ENCODE results near the gene TRPM3. TPM values are rescaled to one million over a fixed set of nuclear protein-coding genes. Genes with fewer than 3 reads are reported as not detected.

TRPM3 gene
- polyA plus RNA-seq, 3 donors, result not detected

DNA sequence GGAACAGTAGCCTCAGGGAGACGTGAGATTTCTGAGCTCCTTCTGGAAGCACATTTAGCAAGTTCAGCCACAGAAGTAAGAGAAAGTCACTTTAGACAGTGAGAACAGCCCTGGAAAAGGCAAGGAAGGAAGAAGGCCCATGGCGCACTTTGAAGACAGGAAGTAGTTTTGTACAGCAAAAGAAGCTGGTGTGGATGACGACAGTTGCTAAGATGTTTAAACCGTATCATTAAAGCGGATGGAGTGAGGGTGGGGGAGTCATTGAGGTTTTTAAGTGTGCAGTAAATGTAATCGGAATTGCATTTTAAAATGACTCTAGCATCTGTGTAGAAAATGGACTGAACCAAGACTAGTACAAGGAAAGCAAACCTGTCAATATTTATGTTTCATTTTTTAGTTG lies 15.3 kb upstream of the TRPM3 start:
- H3K4me2 ChIP-seq (replicated peaks; ENCODE audit: extremely low read depth, low read length, poor library complexity, severe bottlenecking), result no peak overlapping the region
- intact Hi-C loops (cut with micrococcal nuclease), result no loop called here
- no peaks in the 10 kb centered on the region for H3K9me3 ChIP-seq (replicated peaks in 1 of 2; ENCODE audit: control insufficient read depth in 1 of 2, insufficient read depth in 1 of 2, low read length in 2 of 2)
- Mint-ChIP-seq H3K9me3 (peaks cover 0 to 7% (median 2%) of the 10 kb centered on the region in 7 donors), H3K4me3 (no peak overlapping the region), H3K27ac (no peak overlapping the region), H3K36me3 (no peaks in the 10 kb centered on the region), H3K27me3 (ENCODE audit: low read depth in 3 of 3) (no peaks in the 10 kb centered on the region), H3K4me1 (no peaks in the 10 kb centered on the region)
- H3K4me1 ChIP-seq (ENCODE audit: control insufficient read depth in 1 of 2, insufficient read depth in 2 of 2, low read length in 2 of 2), result no peaks in the 10 kb centered on the region
- no peak for DNase-seq
- H3K27me3 ChIP-seq (ENCODE audit: control insufficient read depth in 2 of 2, insufficient read depth in 2 of 2, low read length in 2 of 2), result no peaks in the 10 kb centered on the region
- H4K20me1 ChIP-seq (ENCODE audit: insufficient read depth, low read length), result no peaks in the 10 kb centered on the region
- TF ChIP-seq, protein P1, sequence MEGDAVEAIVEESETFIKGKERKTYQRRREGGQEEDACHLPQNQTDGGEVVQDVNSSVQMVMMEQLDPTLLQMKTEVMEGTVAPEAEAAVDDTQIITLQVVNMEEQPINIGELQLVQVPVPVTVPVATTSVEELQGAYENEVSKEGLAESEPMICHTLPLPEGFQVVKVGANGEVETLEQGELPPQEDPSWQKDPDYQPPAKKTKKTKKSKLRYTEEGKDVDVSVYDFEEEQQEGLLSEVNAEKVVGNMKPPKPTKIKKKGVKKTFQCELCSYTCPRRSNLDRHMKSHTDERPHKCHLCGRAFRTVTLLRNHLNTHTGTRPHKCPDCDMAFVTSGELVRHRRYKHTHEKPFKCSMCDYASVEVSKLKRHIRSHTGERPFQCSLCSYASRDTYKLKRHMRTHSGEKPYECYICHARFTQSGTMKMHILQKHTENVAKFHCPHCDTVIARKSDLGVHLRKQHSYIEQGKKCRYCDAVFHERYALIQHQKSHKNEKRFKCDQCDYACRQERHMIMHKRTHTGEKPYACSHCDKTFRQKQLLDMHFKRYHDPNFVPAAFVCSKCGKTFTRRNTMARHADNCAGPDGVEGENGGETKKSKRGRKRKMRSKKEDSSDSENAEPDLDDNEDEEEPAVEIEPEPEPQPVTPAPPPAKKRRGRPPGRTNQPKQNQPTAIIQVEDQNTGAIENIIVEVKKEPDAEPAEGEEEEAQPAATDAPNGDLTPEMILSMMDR (IDR thresholded peaks at IDR 0.05), result no peak
- no peak overlapping the region for H2AFZ ChIP-seq (ENCODE audit: insufficient read depth, low read depth, low read length, poor library complexity, severe bottlenecking)
- no peak overlapping the region for H3K9ac ChIP-seq (ENCODE audit: insufficient read depth, low read length, poor library complexity, severe bottlenecking)
- no peak overlapping the region for H3K4me3 ChIP-seq (replicated peaks in 1 of 3; ENCODE audit: low read depth in 2 of 3, low read length in 3 of 3)
- H3K79me2 ChIP-seq (ENCODE audit: insufficient read depth, low read length), result no peaks in the 10 kb centered on the region
- no peaks in the 10 kb centered on the region for H3K36me3 ChIP-seq (replicated peaks in 1 of 2; ENCODE audit: control insufficient read depth in 1 of 2, insufficient read depth in 2 of 2, low read length in 2 of 2)
- 97% methylated on average over 5 of the region's 6 CpGs for WGBS (ENCODE audit: insufficient coverage)
- H3K27ac ChIP-seq (ENCODE audit: low read depth in 1 of 2, low read length in 2 of 2), result no peak overlapping the region

DNA sequence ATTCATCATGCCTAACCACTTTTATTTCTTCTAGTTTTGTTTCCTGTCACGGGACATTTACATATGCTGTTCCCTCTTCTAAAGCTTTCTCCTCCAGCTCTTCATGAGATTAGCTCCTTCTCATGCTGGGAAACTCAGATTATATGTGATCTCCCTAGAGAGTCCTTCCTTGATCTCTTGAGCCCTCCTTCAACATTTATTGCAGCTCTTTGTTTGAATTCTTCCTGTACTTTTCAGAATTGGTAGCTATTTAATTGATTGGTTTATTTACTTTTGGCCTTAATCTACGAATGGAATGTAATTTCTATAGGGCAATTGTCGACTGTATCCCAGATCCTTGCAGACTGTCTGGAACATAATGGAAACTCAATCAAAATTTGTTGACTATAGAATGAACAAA lies 9.7 kb upstream of the TRPM3 start:
- Mint-ChIP-seq H3K27me3 (ENCODE audit: low read depth in 3 of 3) (no peaks in the 10 kb centered on the region), H3K4me3 (no peak overlapping the region), H3K36me3 (no peaks in the 10 kb centered on the region), H3K9me3 (peaks cover 0 to 2% (median 0%) of the 10 kb centered on the region in 7 donors), H3K4me1 (no peaks in the 10 kb centered on the region), H3K27ac (no peak overlapping the region)
- WGBS (ENCODE audit: insufficient coverage), result 83% methylated on average over 1 of the region's 3 CpGs
- Histone ChIP-seq H3K4me1 (ENCODE audit: control insufficient read depth in 1 of 2, insufficient read depth in 2 of 2, low read length in 2 of 2) (no peaks in the 10 kb centered on the region), H3K9ac (ENCODE audit: insufficient read depth, low read length, poor library complexity, severe bottlenecking) (no peak overlapping the region), H3K27ac (ENCODE audit: low read depth in 1 of 2, low read length in 2 of 2) (no peak overlapping the region), H3K9me3 (replicated peaks in 1 of 2; ENCODE audit: control insufficient read depth in 1 of 2, insufficient read depth in 1 of 2, low read length in 2 of 2) (no peaks in the 10 kb centered on the region), H2AFZ (ENCODE audit: insufficient read depth, low read depth, low read length, poor library complexity, severe bottlenecking) (no peak overlapping the region), H3K27me3 (ENCODE audit: control insufficient read depth in 2 of 2, insufficient read depth in 2 of 2, low read length in 2 of 2) (no peaks in the 10 kb centered on the region), H3K4me2 (replicated peaks; ENCODE audit: extremely low read depth, low read length, poor library complexity, severe bottlenecking) (no peak overlapping the region), H3K36me3 (replicated peaks in 1 of 2; ENCODE audit: control insufficient read depth in 1 of 2, insufficient read depth in 2 of 2, low read length in 2 of 2) (no peaks in the 10 kb centered on the region), H4K20me1 (ENCODE audit: insufficient read depth, low read length) (no peaks in the 10 kb centered on the region), H3K79me2 (ENCODE audit: insufficient read depth, low read length) (no peaks in the 10 kb centered on the region), H3K4me3 (replicated peaks in 1 of 3; ENCODE audit: low read depth in 2 of 3, low read length in 3 of 3) (no peak overlapping the region)
- DNase-seq, result no peak
- TF ChIP-seq, protein P1 (IDR thresholded peaks at IDR 0.05), result no peak
- intact Hi-C loops (cut with micrococcal nuclease), result no loop called here

Data from CD14-positive monocyte (primary cell).